Hepatocyte (in vitro differentiated cells): Measurements from ENCODE around the gene TRPM3. TPM values are rescaled to one million over a fixed set of nuclear protein-coding genes. Genes with fewer than 3 reads are reported as not detected.

Source experiments
- DNase-seq: peaks from one replicate; pipeline ENCODE4 v3.0.0-alpha.2; 2016; ENCODE audit warnings: low spot score
- H2AFZ ChIP-seq: fragments of 200-600 bp; sonication (generic); 2 replicates; pipeline ENCODE4 v1.6.0; 2016; ENCODE audit warnings: antibody characterized with exemption, mild to moderate bottlenecking
- H3K27ac ChIP-seq: fragments of 200-600 bp; sonication (generic); 2 replicates; pipeline ENCODE4 v1.5.1; 2016; ENCODE audit warnings: mild to moderate bottlenecking
- H3K27me3 ChIP-seq: fragments of 200-600 bp; sonication (generic); 2 replicates; pipeline ENCODE4 v1.6.1; 2016
- H3K36me3 ChIP-seq: fragments of 200-600 bp; sonication (generic); replicated peaks from 2 replicates; pipeline ENCODE4 v1.5.1; 2016; ENCODE audit warnings: low read depth; ENCODE audit not compliant: insufficient read depth
- H3K4me1 ChIP-seq: fragments of 200-600 bp; sonication (generic); 2 replicates; pipeline ENCODE4 v1.5.1; 2016; ENCODE audit warnings: mild to moderate bottlenecking, moderate library complexity; ENCODE audit not compliant: insufficient read depth
- H3K4me2 ChIP-seq: fragments of 200-600 bp; sonication (generic); 2 replicates; pipeline ENCODE4 v1.6.0; 2016
- H3K4me3 ChIP-seq: fragments of 200-600 bp; sonication (generic); 2 replicates; pipeline ENCODE4 v1.5.1; 2016; ENCODE audit warnings: mild to moderate bottlenecking
- H3K79me2 ChIP-seq: fragments of 200-600 bp; sonication (generic); 2 replicates; pipeline ENCODE4 v1.6.0; 2017; ENCODE audit warnings: mild to moderate bottlenecking
- H3K9me2 ChIP-seq: fragments of 200-600 bp; sonication (generic); replicated peaks from 2 replicates; pipeline ENCODE4 v1.6.0; 2017; ENCODE audit warnings: mild to moderate bottlenecking; ENCODE audit not compliant: insufficient read depth
- H3K9me3 ChIP-seq: fragments of 200-600 bp; sonication (generic); 2 replicates; pipeline ENCODE4 v1.5.1; 2016; ENCODE audit warnings: low read depth, mild to moderate bottlenecking
- H4K20me1 ChIP-seq: fragments of 200-600 bp; sonication (generic); 2 replicates; pipeline ENCODE4 v1.6.0; 2016; ENCODE audit warnings: mild to moderate bottlenecking; ENCODE audit not compliant: insufficient read depth, poor library complexity, severe bottlenecking
- EZH2 ChIP-seq: fragments of 200-600 bp; sonication (generic); IDR thresholded peaks from 2 replicates; pipeline ENCODE4 v1.6.1; 2016; ENCODE audit warnings: antibody characterized with exemption, mild to moderate bottlenecking, borderline replicate concordance
- EZH2phosphoT487 ChIP-seq: fragments of 200-600 bp; sonication (generic); IDR thresholded peaks from one replicate; pipeline ENCODE4 v1.6.1; 2018; ENCODE audit warnings: antibody characterized with exemption, mild to moderate bottlenecking, low read depth, moderate library complexity; ENCODE audit not compliant: unreplicated experiment, severe bottlenecking
- WGBS: methylation state at CpG from one replicate; pipeline ENCODE4 v1.1.6; 2016; ENCODE audit warnings: low lambda C conversion rate; ENCODE audit errors: missing lambda C conversion rate; 5-methylcytosine and 5-hydroxymethylcytosine counted together
- polyA plus RNA-seq: library from polyadenylated mRNA; unstranded; fragments of >200 nt; fragmentation: Nextera tagmentation; extraction: Ambion mirVana; gene quantifications from 2 replicates; pipeline ENCODE4 v1.2.1, GENCODE V29; 2016
- total RNA-seq: library from RNA; depleted of rRNA; stranded (reverse); fragments of >200 nt; gene quantifications from 2 replicates; pipeline ENCODE4 v1.2.3, GENCODE V29; 2014
- TF ChIP-seq, protein P1 (sequence below): fragments of 200-600 bp; sonication (generic); IDR thresholded peaks from 2 replicates; pipeline ENCODE4 v1.5.1; 2016; ENCODE audit warnings: antibody characterized with exemption, mild to moderate bottlenecking; ENCODE audit not compliant: poor library complexity

Gene TRPM3
- total and polyA plus RNA-seq, 2 experiments from 2014 or later: 0.60 to 0.68 TPM

DNA sequence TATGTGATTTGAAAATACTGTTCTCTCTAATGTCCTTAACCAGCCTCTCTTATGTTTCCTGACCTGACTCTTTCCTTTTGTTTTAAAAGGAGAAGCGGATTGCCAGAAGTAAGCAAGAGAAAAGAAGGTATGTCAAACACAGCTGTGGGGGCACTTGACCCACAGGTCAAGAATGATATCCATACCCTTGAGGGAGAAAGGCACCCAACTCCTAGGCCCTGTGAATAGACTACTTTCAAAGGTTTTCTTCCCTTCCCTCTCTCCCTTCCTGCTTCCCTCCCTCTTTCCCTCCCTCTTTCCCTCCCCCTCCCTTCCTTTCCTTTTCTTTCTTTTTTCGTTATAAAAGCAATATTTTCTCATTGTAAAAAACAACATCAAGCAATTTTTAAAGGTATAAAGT is 306.8 kb downstream of the TRPM3 start:
- H3K36me3 ChIP-seq: no peaks in the 10 kb centered on the region
- TF ChIP-seq, protein P1, sequence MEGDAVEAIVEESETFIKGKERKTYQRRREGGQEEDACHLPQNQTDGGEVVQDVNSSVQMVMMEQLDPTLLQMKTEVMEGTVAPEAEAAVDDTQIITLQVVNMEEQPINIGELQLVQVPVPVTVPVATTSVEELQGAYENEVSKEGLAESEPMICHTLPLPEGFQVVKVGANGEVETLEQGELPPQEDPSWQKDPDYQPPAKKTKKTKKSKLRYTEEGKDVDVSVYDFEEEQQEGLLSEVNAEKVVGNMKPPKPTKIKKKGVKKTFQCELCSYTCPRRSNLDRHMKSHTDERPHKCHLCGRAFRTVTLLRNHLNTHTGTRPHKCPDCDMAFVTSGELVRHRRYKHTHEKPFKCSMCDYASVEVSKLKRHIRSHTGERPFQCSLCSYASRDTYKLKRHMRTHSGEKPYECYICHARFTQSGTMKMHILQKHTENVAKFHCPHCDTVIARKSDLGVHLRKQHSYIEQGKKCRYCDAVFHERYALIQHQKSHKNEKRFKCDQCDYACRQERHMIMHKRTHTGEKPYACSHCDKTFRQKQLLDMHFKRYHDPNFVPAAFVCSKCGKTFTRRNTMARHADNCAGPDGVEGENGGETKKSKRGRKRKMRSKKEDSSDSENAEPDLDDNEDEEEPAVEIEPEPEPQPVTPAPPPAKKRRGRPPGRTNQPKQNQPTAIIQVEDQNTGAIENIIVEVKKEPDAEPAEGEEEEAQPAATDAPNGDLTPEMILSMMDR: no peak
- TF ChIP-seq EZH2phosphoT487 (no peak), EZH2 (no peak)
- H4K20me1 ChIP-seq: no peaks in the 10 kb centered on the region
- H3K27ac ChIP-seq: no peak overlapping the region
- no peak for DNase-seq
- H3K27me3 ChIP-seq: no peaks in the 10 kb centered on the region
- H3K4me2 ChIP-seq: no peak overlapping the region
- no peaks in the 10 kb centered on the region for H3K79me2 ChIP-seq
- no peaks in the 10 kb centered on the region for H3K9me3 ChIP-seq
- no peak overlapping the region for H3K4me3 ChIP-seq
- WGBS: 79% methylated on average over 2 of the region's 2 CpGs
- H3K9me2 ChIP-seq: no peaks in the 10 kb centered on the region
- H2AFZ ChIP-seq: no peak overlapping the region
- H3K4me1 ChIP-seq: no peaks in the 10 kb centered on the region

DNA sequence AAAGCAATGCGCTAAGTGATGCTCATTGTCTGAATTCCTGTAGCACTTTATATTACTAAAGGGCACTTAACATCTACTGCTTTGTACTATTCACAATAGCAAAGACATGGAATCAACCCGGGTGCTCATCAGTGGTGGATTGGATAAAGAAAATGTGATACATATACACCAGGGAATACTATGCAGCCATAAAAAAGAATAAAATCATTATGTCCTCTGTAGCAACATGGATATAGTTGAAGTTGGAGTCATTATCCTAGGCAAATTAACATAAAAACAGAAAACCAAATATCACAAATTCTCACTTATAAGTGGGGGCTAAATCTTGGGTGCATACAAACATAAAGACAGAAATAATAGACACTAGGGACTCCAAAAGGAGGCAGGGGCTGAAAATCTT is 308.3 kb downstream of the TRPM3 start:
- Histone ChIP-seq H3K4me3 (no peak overlapping the region), H2AFZ (no peak overlapping the region), H3K9me3 (no peaks in the 10 kb centered on the region), H3K4me2 (no peak overlapping the region), H3K4me1 (no peaks in the 10 kb centered on the region), H3K27me3 (no peaks in the 10 kb centered on the region), H3K9me2 (no peaks in the 10 kb centered on the region), H3K36me3 (no peaks in the 10 kb centered on the region), H3K27ac (no peak overlapping the region), H3K79me2 (no peaks in the 10 kb centered on the region), H4K20me1 (no peaks in the 10 kb centered on the region)
- TF ChIP-seq, protein P1: no peak
- TF ChIP-seq EZH2 (no peak), EZH2phosphoT487 (no peak)
- 76% methylated on average over 2 of the region's 2 CpGs for WGBS
- no peak for DNase-seq

- no peaks in the 10 kb centered on the region for H3K4me1 ChIP-seq
- no peak overlapping the region for H3K4me2 ChIP-seq
- 0% methylated on average over 1 of the region's 1 CpG for WGBS
- H4K20me1 ChIP-seq: no peaks in the 10 kb centered on the region
- no peak overlapping the region for H2AFZ ChIP-seq
- no peak overlapping the region for H3K27ac ChIP-seq
- no peak for DNase-seq
- H3K36me3 ChIP-seq: no peaks in the 10 kb centered on the region
- no peak overlapping the region for H3K4me3 ChIP-seq
- no peaks in the 10 kb centered on the region for H3K9me2 ChIP-seq
- no peak for TF ChIP-seq EZH2
- TF ChIP-seq EZH2phosphoT487: no peak
- TF ChIP-seq, protein P1: no peak
- H3K79me2 ChIP-seq: no peaks in the 10 kb centered on the region
- H3K9me3 ChIP-seq: no peaks in the 10 kb centered on the region
- no peaks in the 10 kb centered on the region for H3K27me3 ChIP-seq
Observed at GRCh38 chr9:70811638-70812037, 309.8 kb downstream of the TRPM3 start.

DNA sequence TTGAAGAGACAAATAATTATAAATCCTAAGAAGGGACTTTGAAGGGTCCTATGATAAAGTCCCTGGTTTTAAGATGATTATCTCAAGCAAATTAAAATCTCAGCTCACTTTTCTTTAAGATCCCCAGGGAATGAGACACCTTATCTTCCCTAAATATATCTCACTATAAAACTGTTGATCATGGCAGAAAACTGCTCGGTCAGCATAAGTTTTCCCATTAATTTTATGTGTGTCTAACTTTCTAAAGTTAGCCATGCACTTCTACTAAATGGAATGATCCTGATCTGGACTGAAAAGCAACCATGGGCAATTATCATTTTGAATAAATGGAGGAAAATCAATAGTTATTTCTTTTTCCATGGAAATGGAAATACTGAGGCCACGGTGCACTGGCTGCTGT is 314.5 kb downstream of the TRPM3 start:
- H3K36me3 ChIP-seq: no peaks in the 10 kb centered on the region
- no peak overlapping the region for H3K4me3 ChIP-seq
- H3K4me1 ChIP-seq: no peaks in the 10 kb centered on the region
- no peaks in the 10 kb centered on the region for H3K79me2 ChIP-seq
- no peaks in the 10 kb centered on the region for H3K9me3 ChIP-seq
- no peak overlapping the region for H2AFZ ChIP-seq
- no peaks in the 10 kb centered on the region for H4K20me1 ChIP-seq
- TF ChIP-seq EZH2phosphoT487: no peak
- TF ChIP-seq, protein P1: no peak
- no peaks in the 10 kb centered on the region for H3K9me2 ChIP-seq
- no peak overlapping the region for H3K27ac ChIP-seq
- 81% methylated on average over 2 of the region's 2 CpGs for WGBS
- no peaks in the 10 kb centered on the region for H3K27me3 ChIP-seq
- H3K4me2 ChIP-seq: no peak overlapping the region
- no peak for DNase-seq
